Stimulated activated naive CD8-positive, alpha-beta T cell treated with anti-CD3 and anti-CD28 coated beads, Interleukin-15, Interleukin-2, amounts not matched to agents 100 U/mL and 50 U/mL, for 24 hours (primary cell): ENCODE results near the gene ZMAT3.
"Not testable (repeated sequence)": the region's sequence is repeated elsewhere in the genome, so short reads cannot be mapped to it uniquely, and the experiment has no call there.

Source experiments
- ATAC-seq: fragments of 150-1000 bp; cut with Tn5 transposase; one replicate; pipeline ENCODE4 v1.10.0; 2021
- DNase-seq: peaks from one replicate; pipeline ENCODE4 v3.0.0; 2021

Gene ZMAT3

DNA sequence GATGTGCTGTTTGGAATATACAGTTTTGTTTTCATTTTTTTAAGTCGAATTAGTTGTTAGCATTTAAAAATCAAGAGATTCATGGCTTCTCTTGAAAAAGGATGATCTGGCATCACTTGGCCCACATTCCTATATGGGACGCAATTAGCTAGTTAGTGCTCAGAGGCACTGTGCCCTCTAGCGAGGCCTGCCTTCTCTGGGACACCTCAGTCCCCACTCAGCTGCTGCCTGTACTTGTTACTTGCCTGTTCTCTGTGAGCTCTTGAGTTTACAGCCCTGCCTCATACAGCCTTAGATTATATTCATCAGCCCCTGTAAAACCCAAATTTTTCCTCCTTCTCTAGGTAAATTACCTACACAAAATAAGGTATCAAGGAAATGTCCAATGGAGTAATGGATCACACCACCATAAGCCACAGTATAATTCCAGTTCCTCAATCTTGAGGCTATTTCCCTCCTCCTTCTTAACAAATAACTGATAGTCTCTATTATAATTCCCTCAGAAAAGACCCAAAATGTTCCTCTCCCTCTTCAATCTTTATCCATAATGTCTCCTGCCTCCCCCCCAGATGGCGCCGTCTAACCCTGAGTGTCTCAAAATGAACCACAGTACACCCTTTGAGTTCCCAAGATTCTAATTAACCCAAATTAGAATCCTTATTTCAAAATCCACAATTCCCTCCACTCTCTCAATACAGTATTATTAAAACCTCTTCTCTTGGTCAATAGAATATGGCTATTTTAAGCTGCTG is 2.7 kb downstream of the ZMAT3 start:
- ATAC-seq: no peak
- peak; percentile 64 for DNase-seq

DNA sequence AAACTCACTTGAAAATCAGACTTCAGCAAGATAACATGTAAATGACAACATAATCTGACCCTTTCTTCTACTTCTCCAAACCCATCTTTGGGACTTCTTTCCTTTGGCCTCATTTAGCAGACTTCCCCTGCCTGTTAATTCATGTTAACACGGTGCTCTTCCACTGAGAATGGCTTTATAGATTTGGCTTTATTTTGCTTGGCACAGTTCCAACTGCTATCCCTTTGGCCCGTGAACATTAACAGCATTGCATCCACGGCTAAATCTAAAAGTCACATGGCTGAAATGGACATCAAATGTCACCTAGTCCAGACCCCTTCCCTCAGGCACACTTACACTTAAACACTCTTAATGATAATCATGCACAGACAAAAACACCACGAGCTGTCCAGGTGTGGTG is 3.8 kb downstream of the ZMAT3 start:
- ATAC-seq: no peak
- DNase-seq: no peak

DNA sequence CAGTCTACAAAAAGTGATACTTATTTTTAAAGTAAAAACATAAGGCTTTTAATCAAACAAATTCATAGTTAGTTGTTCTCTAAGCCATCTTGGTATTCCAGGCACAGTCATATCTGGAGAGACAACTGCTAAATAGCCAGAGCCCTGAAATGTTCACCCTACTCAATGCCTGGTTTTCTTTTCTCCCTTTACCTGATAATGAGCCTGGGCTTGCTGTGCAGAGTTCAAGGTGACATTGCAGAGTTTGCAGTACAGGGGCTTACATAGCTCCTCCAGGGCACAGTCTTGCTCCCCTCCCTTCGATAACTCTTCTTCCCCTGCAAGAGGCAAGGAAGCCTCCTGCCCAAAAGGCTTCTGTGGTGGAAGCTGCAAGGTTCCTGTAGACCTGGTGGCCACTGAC is 4.3 kb downstream of the ZMAT3 start:
- no peak for DNase-seq
- no peak for ATAC-seq

DNA sequence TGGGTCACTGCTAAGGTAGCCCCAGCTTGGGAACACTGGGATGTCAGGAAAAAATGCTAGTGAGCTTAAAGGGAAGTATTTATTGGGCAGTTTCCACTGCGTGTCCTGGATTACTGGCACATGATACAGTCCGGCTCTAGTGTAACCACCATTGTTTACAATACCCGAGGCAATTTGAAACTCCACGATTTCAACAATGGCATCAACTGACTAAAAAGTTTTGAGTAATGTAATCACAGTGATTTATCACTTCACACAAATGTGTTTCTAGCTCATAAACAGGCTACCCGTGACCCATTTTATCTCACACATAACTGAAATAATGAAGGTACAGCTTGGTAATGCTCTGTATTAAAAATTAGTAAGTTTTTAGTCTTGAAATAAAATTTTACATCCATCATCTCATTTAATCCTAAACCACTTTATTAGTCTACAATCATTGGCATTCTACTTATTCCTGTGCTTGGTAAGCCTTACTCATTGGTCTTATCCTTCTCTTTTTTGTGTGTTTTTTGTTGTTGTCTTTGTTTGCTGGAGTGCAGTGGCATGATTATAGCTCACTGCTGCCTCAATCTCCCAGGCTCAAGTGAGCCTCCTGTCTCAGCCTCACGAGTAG is 7.6 kb downstream of the ZMAT3 start:
- DNase-seq (no peak), ATAC-seq (no peak)

DNA sequence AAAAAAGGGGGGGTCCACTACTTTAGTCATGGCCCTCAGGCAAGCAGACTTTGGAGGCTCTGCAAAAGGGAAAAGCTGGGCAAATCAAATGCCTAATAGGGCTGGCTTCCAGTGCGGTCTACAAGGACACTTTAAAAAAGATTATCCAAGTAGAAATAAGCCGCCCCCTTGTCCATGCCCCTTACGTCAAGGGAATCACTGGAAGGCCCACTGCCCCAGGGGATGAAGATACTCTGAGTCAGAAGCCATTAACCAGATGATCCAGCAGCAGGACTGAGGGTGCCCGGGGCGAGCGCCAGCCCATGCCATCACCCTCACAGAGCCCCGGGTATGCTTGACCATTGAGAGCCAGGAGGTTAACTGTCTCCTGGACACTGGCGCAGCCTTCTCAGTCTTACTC is 15.3 kb downstream of the ZMAT3 start:
- DNase-seq (no peak), ATAC-seq (no peak)

DNA sequence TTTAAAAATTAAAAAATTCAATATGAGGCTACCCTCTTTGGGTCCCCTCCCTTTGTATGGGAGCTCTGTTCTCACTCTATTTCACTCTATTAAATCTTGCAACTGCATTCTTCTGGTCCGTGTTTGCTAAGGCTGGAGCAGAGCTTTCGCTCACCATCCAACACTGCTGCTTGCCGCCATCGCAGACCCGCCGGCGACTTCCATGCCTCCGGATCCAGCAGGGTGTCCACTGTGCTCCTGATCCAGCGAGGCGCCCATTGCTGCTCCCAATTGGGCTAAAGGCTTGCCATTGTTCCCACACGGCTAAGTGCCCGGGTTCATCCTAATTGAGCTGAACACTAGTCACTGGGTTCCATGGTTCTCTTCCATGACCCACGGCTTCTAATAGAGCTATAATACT is 17.0 kb downstream of the ZMAT3 start:
- not testable (repeated sequence) for ATAC-seq, DNase-seq

DNA sequence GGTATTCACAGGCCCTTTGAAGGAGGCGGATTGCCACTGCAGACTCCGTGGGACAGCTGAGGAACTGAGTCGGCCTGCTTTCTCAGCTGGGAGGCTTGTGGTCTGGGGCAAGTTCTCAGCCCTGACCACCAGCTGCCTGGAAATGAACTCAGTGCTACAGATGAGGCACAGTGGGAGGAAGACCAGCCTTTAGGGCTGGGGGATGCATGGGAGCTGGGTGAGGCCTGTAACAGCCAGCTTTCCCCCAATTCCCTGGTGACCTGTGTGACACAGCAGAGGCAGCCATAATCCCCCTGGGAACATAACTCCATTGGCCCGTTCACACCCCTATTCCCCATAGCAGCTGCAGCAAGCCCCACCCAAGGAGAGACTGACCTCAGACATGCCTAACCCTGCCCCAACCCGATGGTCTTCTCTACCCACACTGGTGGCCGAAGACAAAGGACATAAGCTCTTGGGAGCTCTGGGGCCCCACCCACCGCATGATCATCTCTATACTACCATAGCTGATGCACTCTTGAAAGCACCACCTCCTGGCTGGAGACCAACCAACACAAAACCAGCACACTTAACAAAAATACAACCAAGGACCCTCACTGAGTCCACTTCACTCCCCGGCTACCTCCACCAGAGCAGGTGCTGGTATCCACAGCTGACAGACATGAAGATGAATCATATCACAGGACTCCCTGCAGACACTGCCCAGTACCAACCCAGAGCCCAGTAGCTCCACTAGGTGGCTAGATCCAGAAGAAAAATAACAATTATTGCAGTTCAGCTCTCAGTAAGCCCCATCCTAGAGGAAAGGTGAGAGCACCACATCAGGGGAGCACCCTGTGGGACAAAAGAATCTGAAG is 24.9 kb downstream of the ZMAT3 start:
- no peak for DNase-seq
- peak; percentile 52 for ATAC-seq

DNA sequence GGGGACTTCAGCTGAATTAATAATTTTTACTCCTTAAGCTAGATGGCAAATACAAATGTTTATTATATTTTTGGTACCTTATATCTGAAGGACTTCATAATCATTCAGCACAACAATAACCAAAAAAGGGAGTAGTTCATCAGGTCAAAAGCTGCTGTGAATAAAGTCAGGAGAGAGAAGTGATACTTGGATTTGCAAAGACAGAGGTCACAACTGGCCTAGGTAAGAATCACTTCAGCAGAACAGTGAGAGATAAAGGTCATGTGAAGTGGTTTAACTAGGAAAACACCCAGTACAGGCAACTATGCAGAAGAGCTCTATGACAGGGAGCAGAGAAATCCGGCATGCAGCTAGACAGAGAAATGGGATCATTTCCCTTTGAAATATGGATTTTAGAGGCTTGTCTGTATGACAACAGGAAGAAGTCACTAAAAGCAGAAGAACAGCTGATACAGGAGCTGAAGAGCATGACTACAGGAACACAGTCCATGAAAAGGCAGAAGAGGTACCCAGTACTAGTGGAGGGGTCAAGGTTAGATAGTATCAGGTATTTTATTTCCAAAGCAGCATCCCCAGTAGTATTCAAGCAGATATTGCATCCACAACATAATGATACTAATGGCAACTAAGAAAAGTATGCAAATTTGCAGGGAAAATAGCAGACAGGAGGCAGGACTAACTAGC is 25.7 kb downstream of the ZMAT3 start:
- DNase-seq (no peak), ATAC-seq (peak; percentile 59)

DNA sequence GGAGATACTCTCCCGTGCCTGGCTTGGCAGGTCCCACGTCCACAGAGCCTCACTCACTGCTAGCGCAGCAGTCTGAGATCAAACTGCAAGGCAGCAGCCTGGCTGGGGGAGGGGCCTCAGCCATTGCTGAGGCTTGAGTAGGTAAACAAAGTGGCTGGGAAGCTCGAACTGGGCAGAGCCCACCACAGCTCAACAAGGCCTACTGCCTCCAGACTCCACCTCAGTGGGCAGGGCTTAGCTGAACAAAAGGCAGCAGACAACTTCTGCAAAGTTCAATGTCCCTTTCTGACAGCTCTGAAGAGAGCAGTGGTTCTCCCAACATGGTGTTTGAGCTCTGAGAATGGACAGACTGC is 32.7 kb downstream of the ZMAT3 start:
- not testable (repeated sequence) for ATAC-seq, DNase-seq

DNA sequence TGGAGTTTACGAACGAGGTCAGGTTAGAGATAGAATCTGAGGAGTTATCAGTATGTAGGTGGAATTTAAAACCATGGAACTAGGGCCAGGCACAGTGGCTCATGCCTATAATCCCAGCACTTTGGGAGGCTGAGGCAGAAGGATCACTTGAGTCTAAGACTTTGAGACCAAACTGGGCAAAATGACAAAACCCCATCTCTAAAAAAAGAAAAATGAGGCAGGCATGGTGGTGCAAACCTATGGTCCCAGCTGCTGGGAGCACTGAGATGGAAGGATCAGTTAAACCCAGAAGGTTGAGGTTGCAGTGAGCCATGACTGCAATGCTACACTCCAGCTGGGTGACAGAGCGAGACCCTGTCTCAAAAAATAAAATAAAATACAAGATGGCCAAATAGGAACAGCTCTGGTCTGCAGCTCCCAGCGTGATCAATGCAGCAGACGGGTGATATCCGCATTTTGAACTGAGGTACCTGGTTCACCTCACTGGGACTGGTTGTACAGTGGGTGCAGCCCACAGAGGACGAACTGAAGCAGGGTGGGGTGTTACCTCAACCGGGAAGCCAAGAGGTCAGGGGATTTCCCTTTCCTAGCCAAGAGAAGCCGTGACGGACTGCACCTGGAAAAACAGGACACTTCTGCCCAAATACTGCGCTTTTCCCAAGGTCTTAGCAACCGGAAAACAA is 33.3 kb downstream of the ZMAT3 start:
- ATAC-seq (no peak), DNase-seq (no peak)

DNA sequence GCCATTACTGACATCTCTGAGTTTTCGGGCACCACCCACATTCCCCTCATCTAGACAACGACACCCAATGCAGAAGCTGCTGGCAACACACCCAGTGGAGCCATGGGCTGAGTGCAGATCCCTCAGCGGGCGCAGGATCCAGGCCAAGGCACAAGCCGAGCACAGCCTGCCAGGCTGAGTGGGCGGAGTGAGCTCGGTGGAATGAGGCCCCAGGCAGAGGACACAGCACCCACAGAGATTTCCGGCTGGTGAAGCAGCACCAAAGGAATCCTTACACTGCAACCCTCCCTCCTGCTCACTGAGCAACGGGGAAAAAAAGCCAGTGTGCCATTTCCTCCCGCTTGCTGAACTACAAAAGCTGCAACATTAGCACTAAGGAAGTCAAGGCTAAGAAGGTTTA is 34.3 kb downstream of the ZMAT3 start:
- ATAC-seq: peak; percentile 92
- DNase-seq: peak; percentile 54

DNA sequence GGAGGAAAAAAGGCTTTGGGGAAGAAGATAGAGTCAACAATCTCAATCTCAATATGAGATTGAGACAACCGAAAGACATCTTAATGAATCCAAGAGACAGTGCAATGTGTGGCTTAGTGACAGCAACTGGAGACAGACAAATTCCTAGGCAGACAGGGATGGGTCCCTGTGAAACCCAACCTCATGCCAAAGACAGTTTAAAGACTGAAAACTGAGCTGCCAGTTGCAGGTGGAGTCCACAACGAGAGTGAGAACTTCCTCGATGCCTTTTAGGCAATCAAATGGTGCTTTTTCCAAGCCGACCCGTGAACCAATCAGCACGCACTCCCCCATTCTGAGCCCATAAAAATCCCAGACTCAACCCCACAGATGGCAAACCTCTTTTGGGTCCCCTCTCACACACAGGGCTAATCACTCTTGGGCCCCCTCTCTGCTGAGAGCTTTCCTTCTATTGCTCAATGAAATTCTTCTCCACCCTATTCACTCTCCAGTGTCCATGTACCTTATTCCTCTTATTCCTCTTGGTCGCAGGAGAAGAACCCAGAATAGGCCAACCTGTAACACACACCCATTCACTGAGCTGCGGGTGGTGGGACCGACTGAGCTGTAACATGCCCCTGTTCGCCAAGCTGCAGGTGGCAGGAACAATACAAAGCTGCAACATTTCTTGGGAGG is 34.8 kb downstream of the ZMAT3 start:
- ATAC-seq (no peak), DNase-seq (no peak)

DNA sequence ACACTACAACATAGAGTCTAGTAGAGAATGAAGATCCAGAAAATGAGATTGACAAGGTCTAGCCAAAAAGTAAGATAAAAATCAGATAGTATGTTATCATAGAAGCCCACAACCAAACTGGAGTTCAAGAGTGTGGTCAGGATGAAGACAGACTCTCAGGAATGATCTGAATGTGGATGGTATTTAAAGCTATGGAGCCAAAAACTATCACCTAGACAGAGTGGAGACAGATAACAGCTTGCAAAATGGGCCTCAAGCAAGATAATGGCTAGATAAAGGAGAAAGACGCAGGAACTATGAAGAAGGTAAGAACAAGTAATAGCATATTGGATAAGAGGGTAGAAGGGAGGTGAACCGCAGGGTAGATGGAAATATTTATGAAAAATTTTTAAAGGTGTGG is 35.4 kb downstream of the ZMAT3 start:
- DNase-seq: no peak
- ATAC-seq: no peak

DNA sequence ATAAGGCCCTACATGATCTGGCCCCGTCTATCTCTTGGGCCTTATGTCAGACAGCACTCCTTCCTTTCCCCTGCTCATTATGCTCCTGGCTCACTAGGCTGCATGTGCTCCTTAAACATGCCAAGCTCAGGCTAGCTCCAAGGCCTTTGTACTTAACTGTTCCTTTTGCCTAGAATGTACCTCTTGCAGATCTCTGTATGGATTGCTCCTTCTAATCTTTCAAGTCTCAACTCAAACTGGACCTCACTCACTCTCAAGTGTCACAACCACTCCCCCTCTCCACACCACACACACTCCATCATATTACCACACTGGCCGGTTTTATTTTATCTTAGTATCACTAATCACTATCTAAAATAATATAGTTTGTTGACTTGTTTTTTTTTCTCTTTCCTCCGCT is 36.4 kb downstream of the ZMAT3 start:
- no peak for ATAC-seq

DNA sequence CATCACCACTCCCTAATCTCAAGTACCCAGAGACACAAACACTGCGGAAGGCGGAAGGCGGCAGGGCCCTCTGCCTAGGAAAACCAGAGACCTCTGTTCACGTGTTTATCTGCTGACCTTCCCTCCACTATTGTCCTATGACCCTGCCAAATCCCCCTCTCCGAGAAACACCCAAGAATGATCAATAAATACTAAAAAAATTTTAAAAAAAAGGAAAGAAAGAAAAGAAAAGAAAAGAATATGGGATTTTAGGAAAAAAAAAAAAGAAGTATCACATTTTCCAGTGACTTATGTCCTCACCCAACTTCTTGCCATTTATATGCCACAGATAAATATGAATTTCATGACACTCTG is 38.3 kb downstream of the ZMAT3 start:
- not testable (repeated sequence) for DNase-seq, ATAC-seq

More for the DNA sequence above, 36.4 kb downstream of the ZMAT3 start:
- no peak for DNase-seq

DNA sequence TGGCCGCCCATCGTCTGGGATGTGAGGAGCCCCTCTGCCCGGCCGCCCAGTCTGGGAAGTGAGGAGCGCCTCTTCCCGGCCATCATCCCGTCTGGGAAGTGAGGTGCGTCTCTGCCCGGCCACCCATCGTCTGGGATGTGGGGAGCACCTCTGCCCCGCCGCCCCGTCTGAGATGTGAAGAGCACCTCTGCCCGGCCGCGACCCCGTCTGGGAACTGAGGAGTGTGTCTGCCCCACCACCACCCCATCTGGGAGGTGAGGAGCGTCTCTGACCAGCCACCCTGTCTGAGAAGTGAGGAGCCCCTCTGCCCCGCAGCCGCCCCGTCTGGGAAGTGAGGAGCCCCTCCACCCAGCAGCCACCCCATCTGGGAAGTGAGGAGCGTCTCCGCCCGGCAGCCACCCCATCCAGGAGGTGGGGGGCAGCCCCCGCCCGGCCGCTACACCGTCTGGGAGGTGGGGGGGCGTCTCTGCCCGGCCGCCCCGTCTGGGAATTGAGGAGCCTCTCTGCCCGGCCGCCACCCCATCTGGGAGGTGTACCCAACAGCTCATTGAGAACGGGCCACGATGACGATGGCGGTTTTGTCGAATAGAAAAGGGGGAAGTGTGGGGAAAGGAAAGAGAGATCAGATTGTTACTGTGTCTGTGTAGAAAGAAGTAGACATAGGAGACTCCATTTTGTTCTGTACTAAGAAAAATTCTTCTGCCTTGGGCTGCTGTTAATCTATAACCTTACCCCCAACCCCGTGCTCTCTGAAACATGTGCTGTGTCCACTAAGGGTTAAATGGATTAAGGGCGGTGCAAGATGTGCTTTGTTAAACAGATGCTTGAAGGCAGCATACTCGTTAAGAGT is 38.9 kb downstream of the ZMAT3 start:
- not testable (repeated sequence) for DNase-seq, ATAC-seq

DNA sequence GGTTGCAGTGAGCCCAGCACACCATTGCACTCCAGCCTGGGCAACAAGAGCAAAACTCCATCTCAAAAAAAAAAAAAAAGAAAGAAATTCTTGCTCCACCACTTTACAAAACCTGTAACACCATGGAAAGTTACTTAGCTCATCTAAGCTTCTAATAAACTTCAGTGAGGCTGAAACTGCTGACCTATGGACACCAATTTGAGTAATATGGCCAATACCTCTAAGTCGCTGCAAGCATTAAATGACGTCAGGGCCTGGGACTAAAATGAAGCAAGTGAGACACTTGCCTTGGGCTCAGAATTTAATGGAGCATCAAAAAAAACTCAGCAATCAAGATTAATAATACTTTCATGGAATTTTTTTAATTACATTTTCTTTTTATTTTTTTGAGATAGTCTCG is 42.5 kb downstream of the ZMAT3 start:
- ATAC-seq (no peak), DNase-seq (no peak)

DNA sequence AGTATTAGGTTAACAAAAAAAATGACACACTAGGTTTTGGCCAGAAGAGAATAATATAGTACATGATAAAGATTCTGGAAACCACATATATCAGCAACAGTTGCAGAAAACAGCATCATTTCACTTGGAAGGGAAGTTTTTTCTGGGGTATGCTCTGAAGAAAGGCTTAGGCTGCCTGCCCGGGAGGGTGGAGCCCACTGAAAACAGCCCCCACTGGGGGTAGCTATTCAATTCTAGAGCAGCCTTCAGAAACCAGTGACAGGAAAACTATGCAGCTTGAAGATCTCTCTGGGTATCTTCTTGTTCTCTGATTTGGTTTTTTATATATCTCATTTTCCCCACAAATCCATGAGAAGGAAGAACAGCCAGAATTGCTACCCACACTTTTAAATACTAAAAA is 43.2 kb downstream of the ZMAT3 start:
- DNase-seq: no peak
- ATAC-seq: no peak

DNA sequence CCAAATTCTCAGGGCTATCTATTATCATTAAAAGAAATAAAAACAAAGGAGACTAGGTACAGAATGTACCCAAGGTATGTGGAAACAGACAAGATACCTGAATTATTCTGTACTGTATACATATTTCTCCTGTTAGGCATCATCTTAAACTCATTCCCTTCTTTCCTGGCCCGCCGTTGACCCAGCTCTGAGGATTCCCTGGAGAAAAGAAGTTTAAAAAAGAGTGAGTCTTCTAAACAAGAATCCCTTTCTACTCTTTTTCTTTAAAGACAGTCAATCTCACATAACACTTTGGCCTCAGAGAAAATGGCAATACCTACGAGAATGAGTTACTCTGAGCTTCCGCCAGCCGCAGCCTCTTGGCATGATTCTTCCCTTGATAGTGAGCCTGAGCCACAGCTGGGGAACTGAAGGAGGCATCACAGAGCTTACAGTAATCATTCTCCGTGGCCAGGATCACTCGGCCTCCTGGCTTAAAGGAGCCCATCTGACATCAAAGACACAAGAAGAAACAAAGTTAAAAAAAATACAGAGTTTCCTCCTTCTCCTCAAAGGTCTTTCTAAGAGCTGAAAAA is 44.2 kb downstream of the ZMAT3 start:
- DNase-seq (no peak), ATAC-seq (no peak)

DNA sequence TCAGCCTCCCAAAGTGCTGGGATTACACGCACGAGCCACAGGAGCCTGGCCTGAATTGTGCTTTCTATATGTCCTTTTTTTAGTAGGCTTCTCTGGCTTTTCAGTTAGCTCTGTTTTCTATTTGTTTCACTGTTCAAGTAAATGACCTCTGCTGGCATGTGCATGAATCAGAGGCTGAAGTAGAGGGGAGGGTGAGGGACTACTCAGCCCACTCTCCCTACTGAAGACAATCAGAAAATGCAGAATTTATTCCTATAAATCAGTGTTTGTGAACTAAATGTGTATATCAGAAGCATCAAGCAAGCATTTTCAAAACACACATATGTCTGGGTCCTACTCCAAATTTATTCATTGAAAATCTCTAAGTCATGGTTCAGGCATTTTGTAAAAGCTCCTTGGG is 45.0 kb downstream of the ZMAT3 start:
- ATAC-seq (no peak), DNase-seq (no peak)
